Measurements from ENCODE around the gene RNF130. TPM values are rescaled to one million over a fixed set of nuclear protein-coding genes. Genes with fewer than 3 reads are reported as not detected.

The RNF130 gene
- total and polyA plus RNA-seq, 9 of the 15 experiments (the other 6 are each of a cell fraction or from before 2014, with no cell fraction given) = 5.8 to 39.4 (median 27.1) TPM

DNA sequence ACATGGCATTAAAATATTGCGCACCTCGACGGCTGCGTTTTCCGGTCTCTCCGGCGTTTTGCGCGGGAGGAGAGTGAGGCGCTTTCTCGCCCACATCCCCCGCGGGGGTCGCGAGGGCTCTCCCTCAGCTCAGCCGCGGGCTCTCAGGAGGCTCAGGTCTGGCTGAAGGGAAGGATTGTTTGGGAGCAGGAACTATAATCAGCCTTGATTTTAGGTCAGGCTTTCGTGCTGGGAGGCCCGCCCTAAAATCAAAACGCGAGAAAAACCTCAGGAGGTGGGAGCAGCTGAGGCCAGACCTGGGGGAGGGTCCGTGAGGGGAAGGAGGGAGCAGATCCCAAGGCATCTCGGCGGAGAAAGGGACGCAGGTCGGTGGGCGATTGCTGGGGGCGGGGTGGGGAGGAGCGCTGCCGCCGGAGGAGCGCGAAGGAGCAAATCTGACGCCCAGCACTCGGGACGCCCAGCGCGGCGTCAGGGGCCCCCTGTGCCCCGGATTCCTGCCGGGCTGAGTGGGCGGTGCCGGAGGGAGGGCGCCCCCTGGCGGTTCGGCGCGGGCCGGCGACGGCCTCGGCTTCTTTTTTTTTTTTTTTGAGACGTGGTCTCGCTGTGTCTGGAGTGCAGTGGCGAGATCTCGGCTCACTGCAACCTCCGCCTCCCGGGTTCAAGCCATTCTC, 18.7 kb upstream of the RNF130 start (continued):
- TF ChIP-seq, protein P1, sequence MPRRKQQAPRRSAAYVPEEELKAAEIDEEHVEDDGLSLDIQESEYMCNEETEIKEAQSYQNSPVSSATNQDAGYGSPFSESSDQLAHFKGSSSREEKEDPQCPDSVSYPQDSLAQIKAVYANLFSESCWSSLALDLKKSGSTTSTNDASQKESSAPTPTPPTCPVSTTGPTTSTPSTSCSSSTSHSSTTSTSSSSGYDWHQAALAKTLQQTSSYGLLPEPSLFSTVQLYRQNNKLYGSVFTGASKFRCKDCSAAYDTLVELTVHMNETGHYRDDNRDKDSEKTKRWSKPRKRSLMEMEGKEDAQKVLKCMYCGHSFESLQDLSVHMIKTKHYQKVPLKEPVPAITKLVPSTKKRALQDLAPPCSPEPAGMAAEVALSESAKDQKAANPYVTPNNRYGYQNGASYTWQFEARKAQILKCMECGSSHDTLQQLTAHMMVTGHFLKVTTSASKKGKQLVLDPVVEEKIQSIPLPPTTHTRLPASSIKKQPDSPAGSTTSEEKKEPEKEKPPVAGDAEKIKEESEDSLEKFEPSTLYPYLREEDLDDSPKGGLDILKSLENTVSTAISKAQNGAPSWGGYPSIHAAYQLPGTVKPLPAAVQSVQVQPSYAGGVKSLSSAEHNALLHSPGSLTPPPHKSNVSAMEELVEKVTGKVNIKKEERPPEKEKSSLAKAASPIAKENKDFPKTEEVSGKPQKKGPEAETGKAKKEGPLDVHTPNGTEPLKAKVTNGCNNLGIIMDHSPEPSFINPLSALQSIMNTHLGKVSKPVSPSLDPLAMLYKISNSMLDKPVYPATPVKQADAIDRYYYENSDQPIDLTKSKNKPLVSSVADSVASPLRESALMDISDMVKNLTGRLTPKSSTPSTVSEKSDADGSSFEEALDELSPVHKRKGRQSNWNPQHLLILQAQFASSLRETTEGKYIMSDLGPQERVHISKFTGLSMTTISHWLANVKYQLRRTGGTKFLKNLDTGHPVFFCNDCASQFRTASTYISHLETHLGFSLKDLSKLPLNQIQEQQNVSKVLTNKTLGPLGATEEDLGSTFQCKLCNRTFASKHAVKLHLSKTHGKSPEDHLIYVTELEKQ (CRISPR knock-in tag; IDR thresholded peaks at IDR 0.05) = no peak
- TF ChIP-seq HNRNPH1 (optimal IDR thresholded peaks at IDR 0.05; ENCODE audit: low read depth, low read length) (no peak), MTA2 (IDR thresholded peaks at IDR 0.05; ENCODE audit: low read depth) (no peak), ZNF23 (CRISPR knock-in tag; IDR thresholded peaks at IDR 0.05) (no peak), ZBTB7A (IDR thresholded peaks at IDR 0.05; ENCODE audit: borderline replicate concordance, control insufficient read depth, low read depth, low read length) (peak; percentile 71; the same call in 1 of the 2 replicates), ZBTB17 (CRISPR knock-in tag; IDR thresholded peaks at IDR 0.05) (no peak), ILF3 (IDR thresholded peaks at IDR 0.05; ENCODE audit: borderline replicate concordance) (no peak), GABPB1 (CRISPR knock-in tag; IDR thresholded peaks at IDR 0.05) (no peak), CREB1 (IDR thresholded peaks at IDR 0.05) (no peak), CREB1 (CRISPR knock-in tag; IDR thresholded peaks at IDR 0.05) (peak; percentile 62), DPF2 (IDR thresholded peaks at IDR 0.05) (0 out of 2 replicates have a peak, but pooled peaks have one; percentile 24), ZNF12 (CRISPR knock-in tag; IDR thresholded peaks at IDR 0.05) (no peak), JUN (IDR thresholded peaks at IDR 0.05; ENCODE audit: borderline replicate concordance, low read depth, low read length) (0 out of 2 replicates have a peak, but pooled peaks have one; percentile 5), JUN (CRISPR knock-in tag; IDR thresholded peaks at IDR 0.05; ENCODE audit: borderline replicate concordance) (no peak), NCOR1 (IDR thresholded peaks at IDR 0.05) (0 out of 2 replicates have a peak, but pooled peaks have one; percentile 18), NELFE (IDR thresholded peaks at IDR 0.05; ENCODE audit: insufficient read depth, insufficient read length) (no peak), ATF7 (IDR thresholded peaks at IDR 0.05) (0 out of 2 replicates have a peak, but pooled peaks have one; percentile 37), COPS2 (conservative IDR thresholded peaks at IDR 0.05) (no peak), CBX2 (IDR thresholded peaks at IDR 0.05; ENCODE audit: insufficient read depth, low read length, poor library complexity, severe bottlenecking) (no peak)
- TF ChIP-seq, protein P2, sequence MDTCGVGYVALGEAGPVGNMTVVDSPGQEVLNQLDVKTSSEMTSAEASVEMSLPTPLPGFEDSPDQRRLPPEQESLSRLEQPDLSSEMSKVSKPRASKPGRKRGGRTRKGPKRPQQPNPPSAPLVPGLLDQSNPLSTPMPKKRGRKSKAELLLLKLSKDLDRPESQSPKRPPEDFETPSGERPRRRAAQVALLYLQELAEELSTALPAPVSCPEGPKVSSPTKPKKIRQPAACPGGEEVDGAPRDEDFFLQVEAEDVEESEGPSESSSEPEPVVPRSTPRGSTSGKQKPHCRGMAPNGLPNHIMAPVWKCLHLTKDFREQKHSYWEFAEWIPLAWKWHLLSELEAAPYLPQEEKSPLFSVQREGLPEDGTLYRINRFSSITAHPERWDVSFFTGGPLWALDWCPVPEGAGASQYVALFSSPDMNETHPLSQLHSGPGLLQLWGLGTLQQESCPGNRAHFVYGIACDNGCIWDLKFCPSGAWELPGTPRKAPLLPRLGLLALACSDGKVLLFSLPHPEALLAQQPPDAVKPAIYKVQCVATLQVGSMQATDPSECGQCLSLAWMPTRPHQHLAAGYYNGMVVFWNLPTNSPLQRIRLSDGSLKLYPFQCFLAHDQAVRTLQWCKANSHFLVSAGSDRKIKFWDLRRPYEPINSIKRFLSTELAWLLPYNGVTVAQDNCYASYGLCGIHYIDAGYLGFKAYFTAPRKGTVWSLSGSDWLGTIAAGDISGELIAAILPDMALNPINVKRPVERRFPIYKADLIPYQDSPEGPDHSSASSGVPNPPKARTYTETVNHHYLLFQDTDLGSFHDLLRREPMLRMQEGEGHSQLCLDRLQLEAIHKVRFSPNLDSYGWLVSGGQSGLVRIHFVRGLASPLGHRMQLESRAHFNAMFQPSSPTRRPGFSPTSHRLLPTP (IDR thresholded peaks at IDR 0.05; ENCODE audit: borderline replicate concordance, extremely low read depth, insufficient read length) = peak; percentile 55
- TF ChIP-seq, protein P3, sequence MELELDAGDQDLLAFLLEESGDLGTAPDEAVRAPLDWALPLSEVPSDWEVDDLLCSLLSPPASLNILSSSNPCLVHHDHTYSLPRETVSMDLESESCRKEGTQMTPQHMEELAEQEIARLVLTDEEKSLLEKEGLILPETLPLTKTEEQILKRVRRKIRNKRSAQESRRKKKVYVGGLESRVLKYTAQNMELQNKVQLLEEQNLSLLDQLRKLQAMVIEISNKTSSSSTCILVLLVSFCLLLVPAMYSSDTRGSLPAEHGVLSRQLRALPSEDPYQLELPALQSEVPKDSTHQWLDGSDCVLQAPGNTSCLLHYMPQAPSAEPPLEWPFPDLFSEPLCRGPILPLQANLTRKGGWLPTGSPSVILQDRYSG (tag; conservative IDR thresholded peaks at IDR 0.05; ENCODE audit: low read depth) = no peak
